Measurements from ENCODE around the gene GVQW3.
"Not testable (repeated sequence)": the region's sequence is repeated elsewhere in the genome, so short reads cannot be mapped to it uniquely, and the experiment has no call there.

GVQW3 gene

GRCh38 chr11:76388408-76388807 lies 7.3 kb downstream of the GVQW3 start:
- no peak for DNase-seq (ENCODE audit: low spot score)

- no peak for DNase-seq (ENCODE audit: low spot score)
These were observed 9.9 kb downstream of the GVQW3 start for GRCh38 chr11:76391021-76391420.

GRCh38 chr11:76391811-76392475 lies 10.8 kb downstream of the GVQW3 start:
- no peak for DNase-seq (ENCODE audit: low spot score)

- no peak for DNase-seq (ENCODE audit: low spot score)
These were observed 11.7 kb downstream of the GVQW3 start for GRCh38 chr11:76392870-76393269.

- no peak for DNase-seq (ENCODE audit: low spot score)
These were observed 13.3 kb downstream of the GVQW3 start for GRCh38 chr11:76394411-76394810.

GRCh38 chr11:76395296-76395695 lies 14.2 kb downstream of the GVQW3 start:
- DNase-seq (ENCODE audit: low spot score), result no peak

- no peak for DNase-seq (ENCODE audit: low spot score)
These were observed 16.3 kb downstream of the GVQW3 start for GRCh38 chr11:76397383-76397782.

- DNase-seq (ENCODE audit: low spot score), result no peak
These were observed 19.8 kb downstream of the GVQW3 start for GRCh38 chr11:76400967-76401366.

- not testable (repeated sequence) for DNase-seq (ENCODE audit: low spot score)
These were observed 20.4 kb downstream of the GVQW3 start for GRCh38 chr11:76401484-76401883.

GRCh38 chr11:76406359-76406758 lies 25.2 kb downstream of the GVQW3 start:
- DNase-seq (ENCODE audit: low spot score), result no peak

GRCh38 chr11:76408171-76408965 lies 27.2 kb downstream of the GVQW3 start:
- DNase-seq (ENCODE audit: low spot score), result no peak

GRCh38 chr11:76410851-76411357 lies 29.8 kb downstream of the GVQW3 start:
- DNase-seq (ENCODE audit: low spot score), result no peak

GRCh38 chr11:76415073-76415472 lies 34.0 kb downstream of the GVQW3 start:
- DNase-seq (ENCODE audit: low spot score), result no peak

- no peak for DNase-seq (ENCODE audit: low spot score)
These were observed 38.8 kb downstream of the GVQW3 start for GRCh38 chr11:76419896-76420295.

GRCh38 chr11:76424379-76424778 lies 43.3 kb downstream of the GVQW3 start:
- DNase-seq (ENCODE audit: low spot score), result no peak

GRCh38 chr11:76424891-76425290 lies 43.8 kb downstream of the GVQW3 start:
- no peak for DNase-seq (ENCODE audit: low spot score)

- no peak for DNase-seq (ENCODE audit: low spot score)
These were observed 45.5 kb downstream of the GVQW3 start for GRCh38 chr11:76426660-76427059.

GRCh38 chr11:76436020-76436419 lies 54.9 kb downstream of the GVQW3 start:
- no peak for DNase-seq (ENCODE audit: low spot score)

GRCh38 chr11:76443268-76443980 lies 62.3 kb downstream of the GVQW3 start:
- DNase-seq (ENCODE audit: low spot score), result peak; percentile 2

- DNase-seq (ENCODE audit: low spot score), result no peak
These were observed 62.9 kb downstream of the GVQW3 start for GRCh38 chr11:76444065-76444383.

GRCh38 chr11:76444384-76445120 lies 63.4 kb downstream of the GVQW3 start, which contains the start of gene EMSY:
EMSY (plus strand) TSS chr11:76445018; CDS start chr11:76446939, 1,921 bp downstream.
- peak; percentile 98 for DNase-seq (ENCODE audit: low spot score)

Measured in LoVo (cell line).